GM19455 (cell line): ENCODE data around the gene ANKS3.

Experiments
- ATAC-seq: cut with Tn5 transposase; IDR thresholded peaks from one replicate; pipeline ENCODE4 v1.9.1; 2021; ENCODE audit not compliant: unreplicated experiment

ANKS3 gene

GRCh38 chr16:4696905-4697847 lies 36.9 kb downstream of the ANKS3 start:
- ATAC-seq: no peak

- no peak for ATAC-seq
Measured at GRCh38 chr16:4696172-4696904, 37.7 kb downstream of the ANKS3 start.

GRCh38 chr16:4695473-4696171 lies 38.4 kb downstream of the ANKS3 start:
- ATAC-seq: no peak

GRCh38 chr16:4694642-4695451 lies 39.2 kb downstream of the ANKS3 start:
- no peak for ATAC-seq

GRCh38 chr16:4693956-4694641 lies 40.0 kb downstream of the ANKS3 start:
- ATAC-seq: peak; percentile 11

- ATAC-seq: peak; percentile 96
Measured at GRCh38 chr16:4693296-4693955, 40.6 kb downstream of the ANKS3 start, which contains the start of gene NUDT16L1. Gene NUDT16L1 (plus strand): TSS chr16:4693562. CDS start chr16:4693727, 165 bp downstream.

- ATAC-seq: peak; percentile 15
Measured at GRCh38 chr16:4692460-4693295, 41.4 kb downstream of the ANKS3 start.

- no peak for ATAC-seq
Measured at GRCh38 chr16:4691666-4692412, 42.2 kb downstream of the ANKS3 start.

GRCh38 chr16:4690946-4691665 lies 43.0 kb downstream of the ANKS3 start:
- ATAC-seq: no peak

- ATAC-seq: no peak
Measured at GRCh38 chr16:4689864-4690704, 44.0 kb downstream of the ANKS3 start.

- ATAC-seq: no peak
Measured at GRCh38 chr16:4689091-4689671, 44.9 kb downstream of the ANKS3 start.

GRCh38 chr16:4688674-4689045 lies 45.4 kb downstream of the ANKS3 start:
- ATAC-seq: no peak

GRCh38 chr16:4687946-4688673 lies 46.0 kb downstream of the ANKS3 start:
- ATAC-seq: no peak

- no peak for ATAC-seq
Measured at GRCh38 chr16:4687416-4687815, 46.7 kb downstream of the ANKS3 start.

GRCh38 chr16:4686497-4687210 lies 47.4 kb downstream of the ANKS3 start:
- no peak for ATAC-seq
